DND-41 (cell line): ENCODE measurements around the gene IAPP.

Experiments
- ATAC-seq: fragments of 200-7000 bp; cut with Tn5 transposase; 3 replicates; pipeline ENCODE4 v1.9.1; 2021; ENCODE audit warnings: low read depth; ENCODE audit not compliant: insufficient read depth
- DNase-seq: peaks from one replicate; pipeline ENCODE4 v3.0.0-alpha.2; 2020
- H2AFZ ChIP-seq: 2 replicates; pipeline ENCODE4 v1.6.0; 2012; ENCODE audit warnings: low read depth, low read length
- H3K27ac ChIP-seq: 2 replicates; pipeline ENCODE4 v1.5.1; 2012; ENCODE audit warnings: low read length, inconsistent platforms
- H3K27me3 ChIP-seq: fragments of 200-600 bp; sonication (generic); 2 replicates; pipeline ENCODE4 v1.6.0; 2012; ENCODE audit warnings: low read length, mild to moderate bottlenecking, inconsistent platforms; ENCODE audit not compliant: insufficient read depth, poor library complexity
- H3K36me3 ChIP-seq: 2 replicates; pipeline ENCODE4 v1.5.1; 2012; ENCODE audit warnings: low read length, inconsistent platforms; ENCODE audit not compliant: insufficient read depth
- H3K4me1 ChIP-seq: 2 replicates; pipeline ENCODE4 v1.5.1; 2012; ENCODE audit warnings: mild to moderate bottlenecking, low read length; ENCODE audit not compliant: insufficient read depth
- H3K4me2 ChIP-seq: 2 replicates; pipeline ENCODE4 v1.6.0; 2012; ENCODE audit warnings: mild to moderate bottlenecking, moderate library complexity, low read length, inconsistent platforms; ENCODE audit not compliant: insufficient read depth
- H3K4me3 ChIP-seq, 2 experiments: fragments of 200-600 bp in 1 of 2; shearing (Covaris generic) in 1 of 2; 2 replicates each; pipeline ENCODE4 v1.5.1; 2012 to 2016; ENCODE audit warnings: inconsistent platforms in 2 of 2, low read length in 2 of 2, mild to moderate bottlenecking in 2 of 2, low read depth in 1 of 2, moderate library complexity in 1 of 2
- H3K79me2 ChIP-seq: 2 replicates; pipeline ENCODE4 v1.6.0; 2012; ENCODE audit warnings: low read length, inconsistent platforms; ENCODE audit not compliant: insufficient read depth
- H3K9ac ChIP-seq: 2 replicates; pipeline ENCODE4 v1.6.0; 2012; ENCODE audit warnings: low read depth, mild to moderate bottlenecking, inconsistent platforms, low read length, moderate library complexity
- H3K9me3 ChIP-seq: 2 replicates; pipeline ENCODE4 v1.5.1; 2012; ENCODE audit warnings: low read length, moderate library complexity, mild to moderate bottlenecking, inconsistent platforms; ENCODE audit not compliant: insufficient read depth, severe bottlenecking
- H4K20me1 ChIP-seq: 2 replicates; pipeline ENCODE4 v1.6.0; 2012; ENCODE audit warnings: low read length; ENCODE audit not compliant: insufficient read depth
- CTCF ChIP-seq: IDR thresholded peaks from 2 replicates; pipeline ENCODE4 v1.5.1; 2012; ENCODE audit warnings: borderline replicate concordance, low read length, moderate library complexity, mild to moderate bottlenecking; ENCODE audit not compliant: poor library complexity, severe bottlenecking; ENCODE audit errors: extremely low read depth
- EZH2 ChIP-seq: IDR thresholded peaks from 3 replicates; pipeline ENCODE4 v1.6.1; 2012; ENCODE audit warnings: borderline replicate concordance, low read depth, mild to moderate bottlenecking, moderate library complexity, low read length, inconsistent platforms; ENCODE audit not compliant: severe bottlenecking

IAPP gene

GRCh38 chr12:21330682-21331253 is 41.9 kb upstream of the IAPP start:
- Histone ChIP-seq H3K27me3 (no peaks in the 10 kb centered on the region), H3K4me2 (no peak overlapping the region), H2AFZ (no peak overlapping the region), H3K79me2 (no peaks in the 10 kb centered on the region), H3K9me3 (peaks cover 13% of the 10 kb centered on the region), H3K36me3 (no peaks in the 10 kb centered on the region), H3K4me1 (no peaks in the 10 kb centered on the region), H3K9ac (no peak overlapping the region), H4K20me1 (no peaks in the 10 kb centered on the region), H3K4me3 (no peak overlapping the region), H3K27ac (no peak overlapping the region)
- no peak for ATAC-seq
- TF ChIP-seq CTCF, result no peak
- TF ChIP-seq EZH2, result no peak
- DNase-seq, result no peak

- H3K27me3 ChIP-seq, result no peaks in the 10 kb centered on the region
- no peaks in the 10 kb centered on the region for H3K79me2 ChIP-seq
- H3K4me1 ChIP-seq, result no peaks in the 10 kb centered on the region
- DNase-seq (no peak), ATAC-seq (no peak)
- H3K4me3 ChIP-seq, result no peak within 1 kb of the TSS
- no peaks in the 10 kb centered on the region for H3K36me3 ChIP-seq
- no peak within 1 kb of the TSS for H2AFZ ChIP-seq
- no peak within 1 kb of the TSS for H3K9ac ChIP-seq
- H4K20me1 ChIP-seq, result no peaks in the 10 kb centered on the region
- no peak within 1 kb of the TSS for H3K4me2 ChIP-seq
- no peak within 1 kb of the TSS for H3K27ac ChIP-seq
- TF ChIP-seq EZH2 (no peak), CTCF (no peak)
- peaks cover 3% of the 10 kb centered on the region for H3K9me3 ChIP-seq
Observed at GRCh38 chr12:21334771-21335325, 37.9 kb upstream of the IAPP start, which contains the start of gene SLCO1A2. SLCO1A2 (minus strand) TSS chr12:21334917; CDS start chr12:21334647, 270 bp downstream.

GRCh38 chr12:21336656-21337055 is 36.0 kb upstream of the IAPP start:
- no peaks in the 10 kb centered on the region for H3K9me3 ChIP-seq
- no peak overlapping the region for H3K27ac ChIP-seq
- no peak for ATAC-seq
- no peak overlapping the region for H2AFZ ChIP-seq
- no peak overlapping the region for H3K4me2 ChIP-seq
- no peaks in the 10 kb centered on the region for H3K79me2 ChIP-seq
- TF ChIP-seq CTCF, result no peak
- TF ChIP-seq EZH2, result no peak
- no peaks in the 10 kb centered on the region for H3K4me1 ChIP-seq
- H3K9ac ChIP-seq, result no peak overlapping the region
- no peaks in the 10 kb centered on the region for H3K36me3 ChIP-seq
- no peak overlapping the region for H3K4me3 ChIP-seq
- H3K27me3 ChIP-seq, result no peaks in the 10 kb centered on the region
- DNase-seq, result no peak
- no peaks in the 10 kb centered on the region for H4K20me1 ChIP-seq

GRCh38 chr12:21337453-21337852 is 35.2 kb upstream of the IAPP start:
- ATAC-seq, result no peak
- H3K27me3 ChIP-seq, result no peaks in the 10 kb centered on the region

More at GRCh38 chr12:21337453-21337852, 35.2 kb upstream of the IAPP start:
- H3K36me3 ChIP-seq, result no peaks in the 10 kb centered on the region
- no peak overlapping the region for H3K9ac ChIP-seq
- TF ChIP-seq EZH2 (no peak), CTCF (no peak)
- no peaks in the 10 kb centered on the region for H3K4me1 ChIP-seq
- no peak overlapping the region for H3K27ac ChIP-seq
- no peak for DNase-seq
- no peaks in the 10 kb centered on the region for H3K9me3 ChIP-seq
- H3K79me2 ChIP-seq, result no peaks in the 10 kb centered on the region
- H3K4me2 ChIP-seq, result no peak overlapping the region
- H4K20me1 ChIP-seq, result no peaks in the 10 kb centered on the region
- no peak overlapping the region for H3K4me3 ChIP-seq
- H2AFZ ChIP-seq, result no peak overlapping the region
